HG02943 (cell line): ENCODE measurements around the gene STAB1.
"Not testable (repeated sequence)": the region's sequence is repeated elsewhere in the genome, so short reads cannot be mapped to it uniquely, and the experiment has no call there.

Source experiments
- ATAC-seq: cut with Tn5 transposase; IDR thresholded peaks from one replicate; pipeline ENCODE4 v1.9.1; 2021; ENCODE audit warnings: mild to moderate bottlenecking, low read depth, moderate library complexity; ENCODE audit not compliant: unreplicated experiment

Gene STAB1

GRCh38 chr3:52521488-52521824 lies 26.3 kb downstream of the STAB1 start:
- ATAC-seq, result no peak

- no peak for ATAC-seq
Observed at GRCh38 chr3:52521881-52522650, 26.9 kb downstream of the STAB1 start.

- no peak for ATAC-seq
Observed at GRCh38 chr3:52522651-52523251, 27.6 kb downstream of the STAB1 start.

- ATAC-seq, result no peak
Observed at GRCh38 chr3:52523386-52524257, 28.5 kb downstream of the STAB1 start.

- ATAC-seq, result no peak
Observed at GRCh38 chr3:52524258-52524751, 29.2 kb downstream of the STAB1 start.

GRCh38 chr3:52524752-52525679 lies 29.9 kb downstream of the STAB1 start:
- no peak for ATAC-seq

GRCh38 chr3:52525680-52526561 lies 30.8 kb downstream of the STAB1 start:
- no peak for ATAC-seq

GRCh38 chr3:52526671-52527038 lies 31.5 kb downstream of the STAB1 start:
- ATAC-seq, result not testable (repeated sequence)

- no peak for ATAC-seq
Observed at GRCh38 chr3:52527039-52527731, 32.0 kb downstream of the STAB1 start.

GRCh38 chr3:52527732-52528585 lies 32.8 kb downstream of the STAB1 start:
- no peak for ATAC-seq

GRCh38 chr3:52528586-52529375 lies 33.6 kb downstream of the STAB1 start:
- ATAC-seq, result no peak

GRCh38 chr3:52529376-52530333 lies 34.5 kb downstream of the STAB1 start:
- ATAC-seq, result no peak

GRCh38 chr3:52530918-52531826 lies 36.0 kb downstream of the STAB1 start:
- ATAC-seq, result no peak

- ATAC-seq, result no peak
Observed at GRCh38 chr3:52531860-52532516, 36.9 kb downstream of the STAB1 start.
